DOHH2 (cell line): Measurements from ENCODE around the gene GDPGP1.

ENCODE experiments used
- CTCF ChIP-seq: fragments of 200-600 bp; sonication (generic); IDR thresholded peaks from one replicate; pipeline ENCODE4 v1.5.1; 2014; ENCODE audit warnings: antibody characterized with exemption, mild to moderate bottlenecking, low read depth, low read length; ENCODE audit not compliant: poor library complexity, severe bottlenecking
- EZH2phosphoT487 ChIP-seq: fragments of 200-600 bp; sonication (generic); IDR thresholded peaks from 2 replicates; pipeline ENCODE4 v1.6.1; 2017; ENCODE audit warnings: borderline replicate concordance, mild to moderate bottlenecking, antibody characterized with exemption, low read length, moderate library complexity, mixed read lengths

GRCh38 chr15:90202929-90203328 is 31.1 kb upstream of the GDPGP1 start:
- no peak for TF ChIP-seq CTCF
- TF ChIP-seq EZH2phosphoT487, result no peak
